GM12878 (cell line): ENCODE results near the gene C1orf210. TPM values are rescaled to one million over a fixed set of nuclear protein-coding genes. Genes with fewer than 3 reads are reported as not detected.

ENCODE experiments used
- ATAC-seq: fragments of 200-7000 bp; cut with Tn5 transposase; 3 replicates; pipeline ENCODE4 v1.9.1; 2020; ENCODE audit warnings: mild to moderate bottlenecking, moderate library complexity
- BruUV-seq: library from RNA; stranded (reverse); fragments of 400-500 nt; replicated peaks from 2 replicates; lab custom pipeline; 2021; lab: Mats Ljungman, UMichigan
- CTCF ChIA-PET: fragments of 300-600 bp; sonication (Branson Sonifier 250); formaldehyde crosslinking; extraction: SDS; loops from one replicate; lab custom pipeline; 2021; ENCODE audit warnings: inconsistent platforms; lab: Yijun Ruan, JAX
- POLR2A ChIA-PET: fragments of 350-600 bp; formaldehyde crosslinking; extraction: SDS; loops from one replicate; lab custom pipeline; 2021; ENCODE audit warnings: inconsistent platforms; lab: Charles Lee
- RAD21 ChIA-PET: fragments of 300-600 bp; sonication (Branson Sonifier 250); formaldehyde crosslinking; loops from one replicate; lab custom pipeline; 2023; ENCODE audit warnings: antibody characterized with exemption; ENCODE audit not compliant: unreplicated experiment; lab: Charles Lee
- SMC1A ChIA-PET: fragments of 300-600 bp; sonication (Branson Sonifier 250); formaldehyde crosslinking; loops from one replicate; lab custom pipeline; 2023; ENCODE audit not compliant: unreplicated experiment, uncharacterized antibody; lab: Charles Lee
- DNase-seq: peaks from one replicate; pipeline ENCODE4 v3.0.0-alpha.2; 2011; ENCODE audit warnings: low read depth, low spot score
- FAIRE-seq: peaks from 3 replicates; lab custom pipeline; 2011; peaks lifted over from hg19 to GRCh38; lab: Jason Lieb, UNC
- H2AFZ ChIP-seq: 2 replicates; pipeline ENCODE4 v1.6.0; 2011; ENCODE audit warnings: low read depth, low read length, control low read depth; ENCODE audit not compliant: control insufficient read depth
- H3K27ac ChIP-seq: 2 replicates; pipeline ENCODE4 v1.5.1; 2011; ENCODE audit warnings: control low read depth; ENCODE audit not compliant: control insufficient read depth, insufficient read depth
- H3K27me3 ChIP-seq, 2 experiments: replicated peaks in 1 of 2; 2 replicates each; pipeline versions ENCODE4 v1.6.0 to v1.6.1; 2011; ENCODE audit warnings: low read length in 1 of 2; ENCODE audit not compliant: control insufficient read depth in 2 of 2, insufficient read depth in 2 of 2
- H3K36me3 ChIP-seq, 2 experiments: 2 replicates each; pipeline ENCODE4 v1.5.1; 2011; ENCODE audit warnings: low read length in 1 of 2; ENCODE audit not compliant: control insufficient read depth in 2 of 2, insufficient read depth in 2 of 2
- H3K4me1 ChIP-seq: 2 replicates; pipeline ENCODE4 v1.6.1; 2011; ENCODE audit warnings: mild to moderate bottlenecking, low read length, moderate library complexity, mixed read lengths; ENCODE audit not compliant: control insufficient read depth, insufficient read depth
- H3K4me2 ChIP-seq: 2 replicates; pipeline ENCODE4 v1.6.0; 2011; ENCODE audit warnings: control low read depth; ENCODE audit not compliant: control insufficient read depth, insufficient read depth
- H3K4me3 ChIP-seq: fragments of 200-600 bp; sonication (generic); 2 replicates; pipeline ENCODE4 v1.5.1; 2016
- H3K79me2 ChIP-seq: 2 replicates; pipeline ENCODE4 v1.6.0; 2011; ENCODE audit warnings: low read length; ENCODE audit not compliant: control insufficient read depth, insufficient read depth
- H3K9ac ChIP-seq: 2 replicates; pipeline ENCODE4 v1.8.0; 2011; ENCODE audit warnings: low read length, control low read depth, mixed read lengths; ENCODE audit not compliant: control insufficient read depth, insufficient read depth
- H3K9me3 ChIP-seq: replicated peaks from 3 replicates; pipeline ENCODE4 v1.5.1; 2011; ENCODE audit warnings: mild to moderate bottlenecking, low read length; ENCODE audit not compliant: control insufficient read depth, insufficient read depth
- H4K20me1 ChIP-seq: 2 replicates; pipeline ENCODE4 v1.6.0; 2011; ENCODE audit not compliant: control insufficient read depth, insufficient read depth
- ASH2L ChIP-seq: fragments of 300-600, 200-600 bp; sonication (generic); IDR thresholded peaks from 2 replicates; pipeline ENCODE4 v1.6.1; 2017; ENCODE audit warnings: low read depth, mild to moderate bottlenecking, borderline replicate concordance
- BHLHE40 ChIP-seq, 2 experiments: fragments of 450-650 bp in 1 of 2; IDR thresholded peaks; 2 replicates each; pipeline ENCODE4 v1.6.1; 2011 to 2017; ENCODE audit warnings: low read depth in 2 of 2, borderline replicate concordance in 1 of 2, improper control_type of control experiment in 1 of 2, low read length in 1 of 2, mild to moderate bottlenecking in 1 of 2
- CHD2 ChIP-seq: IDR thresholded peaks from 2 replicates; pipeline ENCODE4 v1.6.1; 2011; ENCODE audit warnings: low read depth, low read length, improper control_type of control experiment, borderline replicate concordance
- KAT2A ChIP-seq: conservative IDR thresholded peaks from 2 replicates; pipeline ENCODE4 v1.6.1; 2011; ENCODE audit warnings: low read depth, low read length; ENCODE audit not compliant: control insufficient read depth
- NR2C1 ChIP-seq: fragments of 450-650 bp; IDR thresholded peaks from 2 replicates; pipeline ENCODE4 v1.6.1; 2017; ENCODE audit warnings: antibody characterized with exemption, mild to moderate bottlenecking, moderate library complexity
- NRF1 ChIP-seq: conservative IDR thresholded peaks from 2 replicates; pipeline ENCODE4 v1.6.1; 2011; ENCODE audit warnings: mild to moderate bottlenecking, low read depth, low read length, improper control_type of control experiment
- SP1 ChIP-seq: IDR thresholded peaks from one replicate; pipeline ENCODE4 v1.6.1; 2011; ENCODE audit warnings: low read depth, low read length
- SREBF1 ChIP-seq: IDR thresholded peaks from 2 replicates; pipeline ENCODE4 v1.6.1; 2012; ENCODE audit warnings: mild to moderate bottlenecking, low read length
- ZNF384 ChIP-seq: IDR thresholded peaks from 2 replicates; pipeline ENCODE4 v1.6.1; 2012; ENCODE audit warnings: low read depth, mild to moderate bottlenecking, low read length, improper control_type of control experiment, borderline replicate concordance
- WGBS: methylation state at CpG from one replicate; pipeline ENCODE4 v1.1.6; 2016; ENCODE audit warnings: low lambda C conversion rate; ENCODE audit not compliant: insufficient replicate concordance, insufficient coverage; ENCODE audit errors: missing lambda C conversion rate; 5-methylcytosine and 5-hydroxymethylcytosine counted together
- in situ Hi-C: fragments of 300-500 bp; cut with MboI; formaldehyde crosslinking; loops from 9 replicates; pipeline ENCODE4 v1.14.3; 2018; ENCODE audit warnings: mixed read lengths
- intact Hi-C: fragments of 100-400 bp; cut with micrococcal nuclease; formaldehyde crosslinking; loops from one replicate; pipeline ENCODE4 v1.14.2; 2022; ENCODE audit not compliant: unreplicated experiment
- polyA plus RNA-seq, 11 experiments: library from polyadenylated mRNA; depleted of rRNA in 4 of 11; unstranded in 6 of 11; stranded (reverse) in 5 of 11; fragments of >200 nt; fragmentation: Nextera tagmentation in 4 of 11; fragmentation: Illumina TruSeq in 1 of 11; extraction: Ambion mirVana in 4 of 11; extraction: Trizol in 1 of 11; gene quantifications; 1 replicate in 1 of 11; 2 replicates in 10 of 11; pipeline versions ENCODE4 v1.2.1 to v1.2.3, GENCODE V29; 2011 to 2016; ENCODE audit warnings: inconsistent platforms in 2 of 11, missing spikeins in 2 of 11, low read depth in 1 of 11
- total RNA-seq, 4 experiments: library from RNA; depleted of rRNA in 3 of 4; stranded (reverse); fragments of >200 nt in 3 of 4; fragmentation: Illumina TruSeq in 1 of 4; extraction: Trizol in 1 of 4; gene quantifications; 2 replicates each; pipeline versions ENCODE4 v1.2.1 to v1.2.3, GENCODE V29; 2013 to 2021
- TF ChIP-seq, protein P1 (sequence below): fragments of 450-650 bp; formaldehyde crosslinking; IDR thresholded peaks from 2 replicates; pipeline ENCODE4 v1.4.0; 2022; ENCODE audit warnings: mild to moderate bottlenecking, moderate library complexity
- TF ChIP-seq, protein P2 (sequence below): fragments of 450-650 bp; IDR thresholded peaks from 2 replicates; pipeline ENCODE4 v1.6.1; 2014; ENCODE audit warnings: mild to moderate bottlenecking
- TF ChIP-seq, protein P3 (sequence below): fragments of 450-650 bp; IDR thresholded peaks from 2 replicates; pipeline ENCODE4 v1.6.1; 2018; ENCODE audit warnings: borderline replicate concordance, mild to moderate bottlenecking; ENCODE audit not compliant: partially characterized antibody

C1orf210 gene
- total and polyA plus RNA-seq, 10 of the 15 experiments (the other 5 are each of a cell fraction or from before 2014, with no cell fraction given) = 0.07 TPM; not detected in 9

DNA sequence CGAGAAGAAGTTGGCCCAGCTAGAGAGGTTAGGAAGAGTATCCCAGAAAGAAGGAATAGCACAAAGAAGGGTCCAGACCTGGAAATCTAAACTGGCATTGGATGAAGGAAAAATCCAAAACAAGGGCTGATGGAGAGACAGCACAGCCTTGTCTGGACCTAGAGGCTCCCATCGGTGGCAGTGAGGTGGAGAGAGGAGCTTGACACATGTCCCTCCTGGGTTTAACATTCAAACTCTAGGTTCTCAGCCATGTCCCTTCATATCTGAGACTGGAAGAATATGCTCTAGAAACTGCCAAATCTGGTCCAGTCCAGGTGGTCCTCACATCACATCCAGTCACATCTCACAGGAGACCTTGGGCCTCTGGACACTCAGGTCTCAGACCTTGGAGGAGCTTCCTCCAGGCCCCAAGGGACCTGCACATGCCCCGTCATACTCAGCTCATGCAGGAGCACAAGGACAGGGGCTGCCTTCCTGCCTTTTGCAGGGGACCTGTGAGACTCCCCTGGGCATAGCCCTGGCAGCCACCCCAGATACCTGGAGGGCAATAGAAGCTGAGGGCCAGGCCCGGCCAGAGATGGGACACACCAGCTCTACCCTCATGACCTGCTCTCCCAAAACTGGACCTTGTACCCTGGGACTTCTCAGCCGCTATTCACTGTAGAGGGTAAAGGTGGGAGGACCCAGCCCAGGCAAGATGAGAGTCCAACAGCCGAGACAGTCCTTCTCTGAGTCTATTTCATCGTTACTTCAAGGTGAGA, 8.1 kb downstream of the C1orf210 start:
- RAD21 ChIA-PET = interaction anchor here (0.5 kb wide), 1 partner anchor 219 kb away, joined by 3 read pairs; no protein-coding TSS in a partner anchor
- CTCF ChIA-PET = no interaction called here
- no peaks in the 10 kb centered on the region; a peak in 1 of 4 replicates for H3K27me3 ChIP-seq
- no peak overlapping the region for H3K4me3 ChIP-seq
- no peaks in the 10 kb centered on the region for H3K79me2 ChIP-seq
- peaks cover 4% of the 10 kb centered on the region; the same call in 1 of the 2 replicates for H3K4me1 ChIP-seq
- no peak overlapping the region for H3K27ac ChIP-seq
- no TSS peak for BruUV-seq
- DNase-seq = no peak
- no peak for TF ChIP-seq ASH2L
- TF ChIP-seq SP1 = no peak
- no peak for TF ChIP-seq BHLHE40 (IDR thresholded peaks at IDR 0.05; ENCODE audit: borderline replicate concordance in 1 of 2, low read depth in 2 of 2, low read length in 1 of 2)
- TF ChIP-seq NRF1 = no peak
- TF ChIP-seq KAT2A = no peak
- TF ChIP-seq, protein P1, sequence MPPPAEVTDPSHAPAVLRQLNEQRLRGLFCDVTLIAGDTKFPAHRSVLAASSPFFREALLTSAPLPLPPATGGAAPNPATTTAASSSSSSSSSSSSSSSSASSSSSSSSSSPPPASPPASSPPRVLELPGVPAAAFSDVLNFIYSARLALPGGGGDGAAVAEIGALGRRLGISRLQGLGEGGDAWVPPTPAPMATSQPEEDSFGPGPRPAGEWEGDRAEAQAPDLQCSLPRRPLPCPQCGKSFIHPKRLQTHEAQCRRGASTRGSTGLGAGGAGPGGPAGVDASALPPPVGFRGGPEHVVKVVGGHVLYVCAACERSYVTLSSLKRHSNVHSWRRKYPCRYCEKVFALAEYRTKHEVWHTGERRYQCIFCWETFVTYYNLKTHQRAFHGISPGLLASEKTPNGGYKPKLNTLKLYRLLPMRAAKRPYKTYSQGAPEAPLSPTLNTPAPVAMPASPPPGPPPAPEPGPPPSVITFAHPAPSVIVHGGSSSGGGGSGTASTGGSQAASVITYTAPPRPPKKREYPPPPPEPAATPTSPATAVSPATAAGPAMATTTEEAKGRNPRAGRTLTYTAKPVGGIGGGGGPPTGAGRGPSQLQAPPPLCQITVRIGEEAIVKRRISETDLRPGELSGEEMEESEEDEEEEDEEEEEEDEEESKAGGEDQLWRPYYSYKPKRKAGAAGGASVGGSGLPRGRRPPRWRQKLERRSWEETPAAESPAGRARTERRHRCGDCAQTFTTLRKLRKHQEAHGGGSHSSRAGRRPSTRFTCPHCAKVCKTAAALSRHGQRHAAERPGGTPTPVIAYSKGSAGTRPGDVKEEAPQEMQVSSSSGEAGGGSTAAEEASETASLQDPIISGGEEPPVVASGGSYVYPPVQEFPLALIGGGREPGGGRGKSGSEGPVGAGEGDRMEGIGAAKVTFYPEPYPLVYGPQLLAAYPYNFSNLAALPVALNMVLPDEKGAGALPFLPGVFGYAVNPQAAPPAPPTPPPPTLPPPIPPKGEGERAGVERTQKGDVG (CRISPR knock-in tag) = no peak
- TF ChIP-seq ZNF384 = no peak
- TF ChIP-seq, protein P2, sequence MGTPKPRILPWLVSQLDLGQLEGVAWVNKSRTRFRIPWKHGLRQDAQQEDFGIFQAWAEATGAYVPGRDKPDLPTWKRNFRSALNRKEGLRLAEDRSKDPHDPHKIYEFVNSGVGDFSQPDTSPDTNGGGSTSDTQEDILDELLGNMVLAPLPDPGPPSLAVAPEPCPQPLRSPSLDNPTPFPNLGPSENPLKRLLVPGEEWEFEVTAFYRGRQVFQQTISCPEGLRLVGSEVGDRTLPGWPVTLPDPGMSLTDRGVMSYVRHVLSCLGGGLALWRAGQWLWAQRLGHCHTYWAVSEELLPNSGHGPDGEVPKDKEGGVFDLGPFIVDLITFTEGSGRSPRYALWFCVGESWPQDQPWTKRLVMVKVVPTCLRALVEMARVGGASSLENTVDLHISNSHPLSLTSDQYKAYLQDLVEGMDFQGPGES = no peak
- no peak for TF ChIP-seq SREBF1
- no peak for TF ChIP-seq CHD2
- no peak for TF ChIP-seq NR2C1
- TF ChIP-seq, protein P3, sequence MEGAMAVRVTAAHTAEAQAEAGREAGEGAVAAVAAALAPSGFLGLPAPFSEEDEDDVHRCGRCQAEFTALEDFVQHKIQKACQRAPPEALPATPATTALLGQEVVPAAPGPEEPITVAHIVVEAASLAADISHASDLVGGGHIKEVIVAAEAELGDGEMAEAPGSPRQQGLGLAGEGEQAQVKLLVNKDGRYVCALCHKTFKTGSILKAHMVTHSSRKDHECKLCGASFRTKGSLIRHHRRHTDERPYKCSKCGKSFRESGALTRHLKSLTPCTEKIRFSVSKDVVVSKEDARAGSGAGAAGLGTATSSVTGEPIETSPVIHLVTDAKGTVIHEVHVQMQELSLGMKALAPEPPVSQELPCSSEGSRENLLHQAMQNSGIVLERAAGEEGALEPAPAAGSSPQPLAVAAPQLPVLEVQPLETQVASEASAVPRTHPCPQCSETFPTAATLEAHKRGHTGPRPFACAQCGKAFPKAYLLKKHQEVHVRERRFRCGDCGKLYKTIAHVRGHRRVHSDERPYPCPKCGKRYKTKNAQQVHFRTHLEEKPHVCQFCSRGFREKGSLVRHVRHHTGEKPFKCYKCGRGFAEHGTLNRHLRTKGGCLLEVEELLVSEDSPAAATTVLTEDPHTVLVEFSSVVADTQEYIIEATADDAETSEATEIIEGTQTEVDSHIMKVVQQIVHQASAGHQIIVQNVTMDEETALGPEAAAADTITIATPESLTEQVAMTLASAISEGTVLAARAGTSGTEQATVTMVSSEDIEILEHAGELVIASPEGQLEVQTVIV = no peak
- ATAC-seq = no peak
- POLR2A ChIA-PET = no interaction called here
- no peak for FAIRE-seq
- no peaks in the 10 kb centered on the region for H3K9me3 ChIP-seq
- in situ Hi-C loops (no loop called here), intact Hi-C loops (no loop called here)
- WGBS = 23% methylated on average over 7 of the region's 7 CpGs
- SMC1A ChIA-PET = no interaction called here
- H4K20me1 ChIP-seq = no peaks in the 10 kb centered on the region
- no peak overlapping the region for H2AFZ ChIP-seq
- no peak overlapping the region for H3K9ac ChIP-seq
- no peaks in the 10 kb centered on the region for H3K36me3 ChIP-seq
- H3K4me2 ChIP-seq = no peak overlapping the region
